ENCODE measurements around the gene SH3PXD2A. TPM values are rescaled to one million over a fixed set of nuclear protein-coding genes. Genes with fewer than 3 reads are reported as not detected.

Gene SH3PXD2A
- total RNA-seq, 1 donor from 2014 or later, result 8.3 TPM

- Mint-ChIP-seq H3K9me3 (no peaks in the 10 kb centered on the region), H3K27ac (peak overlapping the region; percentile 46), H3K36me3 (ENCODE audit: low read depth) (no peaks in the 10 kb centered on the region), H3K4me1 (peaks cover 28% of the 10 kb centered on the region), H3K27me3 (peaks cover 6% of the 10 kb centered on the region), H3K4me3 (no peak overlapping the region)
- DNase-seq, result no peak
- intact Hi-C loops (cut with micrococcal nuclease), result no loop called here
Observed at GRCh38 chr10:103799341-103799740, 56.0 kb downstream of the SH3PXD2A start.

GRCh38 chr10:103798511-103798910, 56.9 kb downstream of the SH3PXD2A start:
- Mint-ChIP-seq H3K36me3 (ENCODE audit: low read depth) (no peaks in the 10 kb centered on the region), H3K9me3 (no peaks in the 10 kb centered on the region), H3K4me1 (peaks cover 23% of the 10 kb centered on the region), H3K27me3 (peaks cover 6% of the 10 kb centered on the region), H3K27ac (no peak overlapping the region), H3K4me3 (no peak overlapping the region)
- intact Hi-C loops (cut with micrococcal nuclease), result no loop called here
- DNase-seq, result no peak

GRCh38 chr10:103797857-103798256, 57.5 kb downstream of the SH3PXD2A start:
- Mint-ChIP-seq H3K27me3 (peaks cover 6% of the 10 kb centered on the region), H3K9me3 (no peaks in the 10 kb centered on the region), H3K4me1 (peaks cover 21% of the 10 kb centered on the region), H3K36me3 (ENCODE audit: low read depth) (no peaks in the 10 kb centered on the region), H3K4me3 (no peak overlapping the region), H3K27ac (no peak overlapping the region)
- DNase-seq, result no peak
- intact Hi-C loops (cut with micrococcal nuclease), result no loop called here

DNA sequence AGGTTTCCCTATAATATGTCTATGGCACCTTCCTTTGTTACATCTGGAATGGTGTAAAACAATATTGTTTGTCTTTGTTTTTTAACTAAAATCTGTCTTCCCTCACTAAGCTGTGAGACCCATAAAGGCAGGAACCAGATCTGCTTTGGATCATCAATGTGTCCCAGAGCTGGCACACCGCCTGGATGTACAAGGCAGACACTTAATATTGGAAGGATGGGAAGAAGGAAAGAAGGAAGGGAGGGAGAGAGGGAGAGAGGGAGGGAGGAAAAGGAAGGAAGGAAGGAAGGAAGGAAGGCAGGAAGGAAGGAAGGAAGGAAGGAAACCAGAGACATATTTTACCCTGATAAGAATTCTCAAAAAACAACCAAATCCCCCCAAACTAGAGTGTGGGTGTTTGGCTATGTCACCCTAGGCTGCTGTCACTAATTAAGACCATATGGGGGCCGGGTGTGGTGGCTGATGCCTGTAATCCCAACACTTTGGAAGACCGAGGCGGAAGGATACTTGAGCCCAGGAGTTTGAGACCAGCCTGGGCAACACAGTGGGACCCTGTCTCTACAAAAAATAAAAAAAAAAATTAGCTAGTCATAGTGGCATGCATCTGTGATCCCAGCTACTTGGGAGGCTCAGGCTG, 59.6 kb downstream of the SH3PXD2A start:
- H3K27me3 Mint-ChIP-seq, result peaks cover 6% of the 10 kb centered on the region
- H3K27ac Mint-ChIP-seq, result no peak overlapping the region
- no peaks in the 10 kb centered on the region for H3K36me3 Mint-ChIP-seq (ENCODE audit: low read depth)
- H3K4me3 Mint-ChIP-seq, result no peak overlapping the region
- no peaks in the 10 kb centered on the region for H3K9me3 Mint-ChIP-seq
- peaks cover 12% of the 10 kb centered on the region for H3K4me1 Mint-ChIP-seq
- no peak for DNase-seq
- intact Hi-C loops (cut with micrococcal nuclease), result no loop called here

DNA sequence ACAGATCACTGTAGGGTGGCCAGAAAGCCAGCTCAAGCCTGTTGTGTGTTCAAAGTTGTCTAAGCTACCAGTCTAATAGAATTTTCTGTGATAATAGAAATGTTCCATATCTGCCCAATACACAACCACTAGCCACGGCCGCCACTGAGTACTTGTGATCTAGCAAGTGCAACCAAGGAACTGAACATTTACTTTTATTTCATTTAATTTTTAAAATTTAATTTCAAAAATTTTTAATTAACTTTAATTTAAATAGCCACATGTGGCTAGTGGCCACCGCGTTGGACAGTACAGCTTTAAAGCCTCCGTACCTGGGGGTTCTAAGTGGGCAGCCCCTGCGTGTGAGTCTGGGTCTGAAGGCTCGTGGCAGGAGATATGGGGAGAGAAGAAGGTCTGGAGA, 60.4 kb downstream of the SH3PXD2A start:
- no peaks in the 10 kb centered on the region for H3K36me3 Mint-ChIP-seq (ENCODE audit: low read depth)
- no peak overlapping the region for H3K27ac Mint-ChIP-seq
- peaks cover 5% of the 10 kb centered on the region for H3K4me1 Mint-ChIP-seq
- no peak overlapping the region for H3K4me3 Mint-ChIP-seq
- H3K9me3 Mint-ChIP-seq, result no peaks in the 10 kb centered on the region
- intact Hi-C loops (cut with micrococcal nuclease), result no loop called here
- H3K27me3 Mint-ChIP-seq, result peaks cover 6% of the 10 kb centered on the region
- no peak for DNase-seq

DNA sequence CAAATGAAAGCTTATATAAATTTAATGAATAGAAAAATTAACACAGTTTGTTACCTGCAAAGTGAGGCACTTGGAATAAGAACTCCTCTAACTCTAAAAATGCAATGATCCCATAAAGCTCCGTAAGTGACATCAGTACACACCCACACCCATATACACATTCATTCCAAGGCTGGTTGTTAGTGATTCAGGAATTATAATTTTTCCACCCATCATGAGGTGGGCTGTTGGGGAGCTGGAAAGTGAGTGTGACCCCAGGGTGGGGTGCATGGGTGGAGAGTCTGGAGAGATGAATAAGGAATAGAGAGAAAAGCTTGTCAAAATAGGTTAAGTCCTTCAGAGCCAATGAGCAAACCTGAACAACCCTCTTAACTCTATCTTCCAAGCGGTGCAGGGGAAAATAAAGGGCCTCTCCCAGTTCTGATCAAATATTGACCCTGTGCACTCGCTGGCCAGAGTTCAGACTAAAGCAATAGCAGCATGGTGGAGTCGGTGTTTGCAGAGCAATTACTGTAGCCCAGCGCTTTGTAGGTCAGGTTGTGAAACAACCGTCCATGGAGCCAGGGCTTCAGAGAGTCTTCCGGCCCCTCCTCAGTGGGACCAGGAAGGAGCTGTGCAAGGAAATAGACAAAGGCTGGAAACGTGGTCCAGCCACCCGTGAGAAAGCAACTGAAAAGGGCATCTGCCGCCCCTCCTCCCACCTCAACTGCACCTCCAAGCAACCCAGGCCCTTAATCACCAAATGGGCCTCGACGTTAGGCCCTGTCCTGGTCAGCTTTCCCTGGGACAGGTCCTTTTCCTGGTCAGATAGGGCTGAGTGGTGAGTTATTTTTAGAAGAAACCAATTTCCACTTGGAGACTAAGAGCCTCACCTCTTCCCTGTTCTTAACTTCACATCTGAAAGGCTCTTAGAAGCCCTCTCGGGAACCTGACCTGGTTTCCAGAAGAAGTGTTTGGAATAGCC, 61.2 kb downstream of the SH3PXD2A start:
- Mint-ChIP-seq H3K27ac (no peak overlapping the region), H3K27me3 (peaks cover 6% of the 10 kb centered on the region), H3K9me3 (no peaks in the 10 kb centered on the region), H3K36me3 (ENCODE audit: low read depth) (no peaks in the 10 kb centered on the region), H3K4me3 (no peak overlapping the region), H3K4me1 (peaks cover 5% of the 10 kb centered on the region)
- intact Hi-C loops (cut with micrococcal nuclease), result no loop called here
- DNase-seq, result no peak

DNA sequence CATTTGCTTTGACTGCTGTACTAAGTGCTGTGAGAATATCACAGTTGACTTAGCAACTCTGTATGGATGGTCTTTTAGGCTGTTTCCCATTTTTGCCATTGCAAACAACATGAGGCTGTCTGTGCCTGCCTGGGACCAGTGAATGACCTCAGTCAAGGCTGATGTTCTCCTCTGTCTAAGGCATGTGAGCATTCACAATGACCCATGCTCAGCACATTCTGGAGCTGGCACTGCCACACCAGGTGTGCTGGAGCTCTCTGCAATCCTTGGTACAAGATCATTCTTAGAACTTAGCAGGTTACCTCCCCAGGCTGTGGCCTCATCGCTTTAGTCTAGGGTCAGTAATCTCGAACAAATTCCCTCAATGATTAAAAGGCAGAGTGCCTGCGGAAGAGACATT, 61.9 kb downstream of the SH3PXD2A start:
- intact Hi-C loops (cut with micrococcal nuclease), result no loop called here
- DNase-seq, result no peak
- Mint-ChIP-seq H3K9me3 (no peaks in the 10 kb centered on the region), H3K4me1 (peaks cover 5% of the 10 kb centered on the region), H3K4me3 (no peak overlapping the region), H3K27me3 (peaks cover 6% of the 10 kb centered on the region), H3K27ac (no peak overlapping the region), H3K36me3 (ENCODE audit: low read depth) (no peaks in the 10 kb centered on the region)

DNA sequence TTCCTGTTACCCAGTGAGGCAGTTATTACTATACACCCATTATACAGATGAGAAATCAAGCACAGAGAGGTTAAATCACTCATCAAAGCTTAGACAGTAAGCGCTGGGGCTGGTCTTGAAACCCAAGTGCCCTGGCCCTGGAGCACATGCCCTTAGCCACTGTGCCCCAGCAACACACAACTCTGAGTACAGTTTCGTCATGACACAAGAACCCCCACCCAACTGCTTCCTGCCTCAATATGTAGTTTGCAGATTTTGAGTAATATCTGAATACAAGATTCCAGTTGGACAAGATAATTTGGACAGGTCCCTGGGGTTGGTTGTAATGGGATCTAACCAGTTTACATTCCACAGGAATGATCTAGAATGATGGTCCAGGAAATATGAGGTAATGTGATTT, 62.8 kb downstream of the SH3PXD2A start:
- no peaks in the 10 kb centered on the region for H3K36me3 Mint-ChIP-seq (ENCODE audit: low read depth)
- intact Hi-C loops (cut with micrococcal nuclease), result no loop called here

GRCh38 chr10:103791858-103792257, 63.5 kb downstream of the SH3PXD2A start:
- intact Hi-C loops (cut with micrococcal nuclease), result no loop called here
- Mint-ChIP-seq H3K4me1 (peaks cover 5% of the 10 kb centered on the region), H3K9me3 (no peaks in the 10 kb centered on the region), H3K36me3 (ENCODE audit: low read depth) (no peaks in the 10 kb centered on the region), H3K27ac (no peak overlapping the region), H3K27me3 (peaks cover 6% of the 10 kb centered on the region), H3K4me3 (no peak overlapping the region)
- no peak for DNase-seq

More for the DNA sequence above, 62.8 kb downstream of the SH3PXD2A start:
- H3K27ac Mint-ChIP-seq, result no peak overlapping the region
- peaks cover 5% of the 10 kb centered on the region for H3K4me1 Mint-ChIP-seq
- no peak for DNase-seq
- no peak overlapping the region for H3K4me3 Mint-ChIP-seq
- H3K27me3 Mint-ChIP-seq, result peaks cover 6% of the 10 kb centered on the region
- no peaks in the 10 kb centered on the region for H3K9me3 Mint-ChIP-seq

GRCh38 chr10:103791291-103791690, 64.1 kb downstream of the SH3PXD2A start:
- intact Hi-C loops (cut with micrococcal nuclease), result no loop called here
- DNase-seq, result no peak
- no peaks in the 10 kb centered on the region for H3K36me3 Mint-ChIP-seq (ENCODE audit: low read depth)
- H3K27ac Mint-ChIP-seq, result no peak overlapping the region
- H3K27me3 Mint-ChIP-seq, result peaks cover 4% of the 10 kb centered on the region
- H3K4me3 Mint-ChIP-seq, result no peak overlapping the region
- H3K9me3 Mint-ChIP-seq, result no peaks in the 10 kb centered on the region
- peaks cover 5% of the 10 kb centered on the region for H3K4me1 Mint-ChIP-seq

- no peak overlapping the region for H3K27ac Mint-ChIP-seq
- DNase-seq, result no peak
- no peaks in the 10 kb centered on the region for H3K9me3 Mint-ChIP-seq
- intact Hi-C loops (cut with micrococcal nuclease), result no loop called here
- peaks cover 5% of the 10 kb centered on the region for H3K4me1 Mint-ChIP-seq
- H3K27me3 Mint-ChIP-seq, result peaks cover 6% of the 10 kb centered on the region
- no peaks in the 10 kb centered on the region for H3K36me3 Mint-ChIP-seq (ENCODE audit: low read depth)
- H3K4me3 Mint-ChIP-seq, result no peak overlapping the region
Observed at GRCh38 chr10:103790580-103790979, 64.8 kb downstream of the SH3PXD2A start.

- no peak overlapping the region for H3K27ac Mint-ChIP-seq
Observed at GRCh38 chr10:103789771-103790201, 65.6 kb downstream of the SH3PXD2A start.

DNA sequence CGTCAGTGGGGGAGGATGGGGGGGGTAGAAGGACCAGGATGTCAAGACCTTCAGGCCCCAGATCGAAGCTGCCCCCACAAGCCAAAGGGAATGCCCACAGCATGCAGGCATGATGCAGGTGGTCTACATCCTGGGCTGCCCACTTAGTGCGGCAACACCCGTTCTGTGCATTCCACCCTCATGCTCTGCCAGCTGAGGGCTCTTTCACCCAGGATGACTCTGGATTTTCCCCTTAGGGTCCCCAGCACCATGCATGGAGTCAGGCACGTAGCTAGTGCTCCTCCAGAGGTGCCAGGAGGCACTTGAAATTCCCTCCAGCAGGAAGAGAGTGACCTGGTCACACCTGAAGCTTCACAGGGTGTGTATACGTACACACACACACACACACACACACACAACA, 66.2 kb downstream of the SH3PXD2A start:
- Mint-ChIP-seq H3K27ac (no peak overlapping the region), H3K27me3 (peaks cover 10% of the 10 kb centered on the region), H3K4me3 (no peak overlapping the region), H3K4me1 (peaks cover 5% of the 10 kb centered on the region), H3K9me3 (no peaks in the 10 kb centered on the region), H3K36me3 (ENCODE audit: low read depth) (no peaks in the 10 kb centered on the region)
- DNase-seq, result no peak
- intact Hi-C loops (cut with micrococcal nuclease), result no loop called here

More at GRCh38 chr10:103789771-103790201, 65.6 kb downstream of the SH3PXD2A start:
- DNase-seq, result peak; percentile 65
- H3K4me3 Mint-ChIP-seq, result no peak overlapping the region
- no peaks in the 10 kb centered on the region for H3K9me3 Mint-ChIP-seq
- H3K4me1 Mint-ChIP-seq, result peaks cover 5% of the 10 kb centered on the region
- peaks cover 4% of the 10 kb centered on the region for H3K27me3 Mint-ChIP-seq
- intact Hi-C loops (cut with micrococcal nuclease), result no loop called here
- H3K36me3 Mint-ChIP-seq (ENCODE audit: low read depth), result no peaks in the 10 kb centered on the region

DNA sequence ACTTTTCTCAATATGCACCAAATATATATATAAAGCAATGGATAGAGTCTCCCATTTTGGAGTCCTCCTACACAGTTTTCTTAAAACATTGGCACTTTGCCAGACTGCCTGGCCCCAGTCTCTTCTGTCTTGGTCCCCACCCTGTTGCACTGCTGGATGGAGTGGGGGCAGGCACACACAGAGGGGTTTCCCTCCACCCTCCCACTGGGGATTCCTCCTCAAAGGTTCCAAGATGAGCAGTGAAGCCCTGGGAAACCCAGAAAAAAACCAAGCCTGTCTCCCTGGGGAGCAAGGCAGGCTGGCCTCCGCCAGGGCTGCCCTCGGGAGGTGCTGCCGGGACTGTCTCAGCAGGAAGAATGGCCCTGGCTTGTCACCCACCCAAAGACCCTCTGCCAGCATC, 68.0 kb downstream of the SH3PXD2A start:
- intact Hi-C loops (cut with micrococcal nuclease), result no loop called here
- H3K4me1 Mint-ChIP-seq, result peaks cover 5% of the 10 kb centered on the region
- no peak overlapping the region for H3K27ac Mint-ChIP-seq
- no peaks in the 10 kb centered on the region for H3K9me3 Mint-ChIP-seq
- no peak for DNase-seq
- H3K4me3 Mint-ChIP-seq, result no peak overlapping the region
- no peaks in the 10 kb centered on the region for H3K36me3 Mint-ChIP-seq (ENCODE audit: low read depth)
- peaks cover 14% of the 10 kb centered on the region for H3K27me3 Mint-ChIP-seq
